Neural progenitor cell (in vitro differentiated cells): ENCODE results near the gene ABRACL. TPM values are rescaled to one million over a fixed set of nuclear protein-coding genes. Genes with fewer than 3 reads are reported as not detected.

Source experiments
- DNase-seq: peaks from one replicate; pipeline ENCODE4 v3.0.0-alpha.2; 2016; ENCODE audit warnings: low spot score
- H2AFZ ChIP-seq: fragments of 200-600 bp; sonication (generic); replicated peaks from 2 replicates; pipeline ENCODE4 v1.6.1; 2016; ENCODE audit warnings: antibody characterized with exemption
- H3F3A ChIP-seq: fragments of 200-600 bp; sonication (generic); 2 replicates; pipeline ENCODE4 v1.6.1; 2016; ENCODE audit warnings: antibody characterized with exemption, low read depth
- H3K27ac ChIP-seq: fragments of 200-600 bp; sonication (generic); 2 replicates; pipeline ENCODE4 v1.5.1; 2016; ENCODE audit warnings: mild to moderate bottlenecking
- H3K27me3 ChIP-seq: fragments of 200-600 bp; sonication (generic); 2 replicates; pipeline ENCODE4 v1.6.1; 2016; ENCODE audit warnings: mild to moderate bottlenecking, moderate library complexity
- H3K36me3 ChIP-seq: fragments of 200-600 bp; sonication (generic); 2 replicates; pipeline ENCODE4 v1.5.1; 2016
- H3K4me1 ChIP-seq: fragments of 200-600 bp; sonication (generic); 2 replicates; pipeline ENCODE4 v1.6.1; 2016; ENCODE audit warnings: mixed run types
- H3K4me2 ChIP-seq: fragments of 200-600 bp; sonication (generic); 2 replicates; pipeline ENCODE4 v1.6.1; 2016
- H3K4me3 ChIP-seq: fragments of 200-600 bp; sonication (generic); 2 replicates; pipeline ENCODE4 v1.5.1; 2016
- H3K79me2 ChIP-seq: fragments of 200-600 bp; sonication (generic); 2 replicates; pipeline ENCODE4 v1.6.1; 2016; ENCODE audit warnings: low read depth
- H3K9ac ChIP-seq: fragments of 200-600 bp; sonication (generic); 2 replicates; pipeline ENCODE4 v1.6.1; 2016
- H3K9me3 ChIP-seq: fragments of 200-600 bp; sonication (generic); 2 replicates; pipeline ENCODE4 v1.5.1; 2016; ENCODE audit warnings: low read depth
- H4K20me1 ChIP-seq: fragments of 200-600 bp; sonication (generic); 2 replicates; pipeline ENCODE4 v1.6.1; 2016; ENCODE audit warnings: low read depth
- H3K27ac Mint-ChIP-seq: 3 replicates; pipeline ENCODE4 v1.8.0; 2021; ENCODE audit warnings: mixed read lengths
- H3K27me3 Mint-ChIP-seq: 2 replicates; pipeline ENCODE4 v1.8.0; 2022; ENCODE audit warnings: low read depth, mild to moderate bottlenecking, inconsistent platforms, moderate library complexity, mixed read lengths; ENCODE audit not compliant: insufficient read depth
- H3K36me3 Mint-ChIP-seq: 3 replicates; pipeline ENCODE4 v1.8.0; 2021; ENCODE audit warnings: mixed read lengths
- H3K4me1 Mint-ChIP-seq: 3 replicates; pipeline ENCODE4 v1.8.0; 2021; ENCODE audit warnings: mixed read lengths
- H3K4me3 Mint-ChIP-seq: 3 replicates; pipeline ENCODE4 v1.8.0; 2021; ENCODE audit warnings: mild to moderate bottlenecking, moderate library complexity, mixed read lengths
- H3K9me3 Mint-ChIP-seq: 3 replicates; pipeline ENCODE4 v1.8.0; 2020; ENCODE audit warnings: mixed read lengths
- CTCF ChIP-seq: fragments of 200-600 bp; sonication (generic); IDR thresholded peaks from 2 replicates; pipeline ENCODE4 v1.5.1; 2017; ENCODE audit warnings: antibody characterized with exemption, mild to moderate bottlenecking
- EZH2 ChIP-seq: fragments of 200-600 bp; sonication (generic); IDR thresholded peaks from 2 replicates; pipeline ENCODE4 v1.6.1; 2017; ENCODE audit warnings: antibody characterized with exemption, mild to moderate bottlenecking, moderate library complexity
- EZH2phosphoT487 ChIP-seq: fragments of 200-600 bp; sonication (generic); IDR thresholded peaks from 2 replicates; pipeline ENCODE4 v1.6.1; 2017; ENCODE audit warnings: antibody characterized with exemption
- total RNA-seq: library from RNA; depleted of rRNA; stranded (reverse); fragments of >200 nt; gene quantifications from 2 replicates; pipeline ENCODE4 v1.2.3, GENCODE V29; 2015; ENCODE audit warnings: low replicate concordance

The ABRACL gene
- total RNA-seq, 1 donor from 2014 or later, result 242 TPM

DNA sequence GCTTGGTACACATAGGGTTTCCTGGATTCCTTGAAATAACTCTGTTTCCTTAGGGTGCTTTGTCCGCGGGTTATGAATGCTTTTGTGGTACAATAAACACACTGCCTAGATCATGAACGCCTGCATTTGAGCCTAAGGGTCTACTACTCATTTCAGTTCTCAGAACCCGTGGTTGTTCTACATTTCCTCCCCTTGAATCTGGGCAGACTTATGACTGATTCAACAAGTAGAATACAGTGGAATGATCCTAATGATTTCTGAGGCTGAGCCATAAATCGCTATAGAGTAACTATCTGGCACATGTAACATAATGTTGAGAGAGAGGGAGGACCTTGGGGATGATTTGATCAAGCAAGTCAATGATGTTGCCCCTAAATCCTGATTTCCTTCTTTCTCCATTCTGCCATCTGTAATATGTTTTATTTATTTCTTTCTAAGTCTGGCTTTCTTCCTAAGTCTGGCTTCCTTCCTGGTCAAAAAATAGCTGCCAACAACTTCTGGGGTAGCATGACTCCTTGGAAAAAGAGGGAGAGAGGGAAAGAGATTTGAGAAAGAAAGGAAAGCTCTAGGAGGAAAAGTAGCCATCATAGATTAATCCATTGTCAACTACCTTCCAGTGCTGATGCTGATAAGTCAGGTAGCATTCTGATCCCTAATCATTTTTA is 23.0 kb downstream of the ABRACL start:
- Mint-ChIP-seq H3K4me3 (no peak overlapping the region), H3K4me1 (no peaks in the 10 kb centered on the region), H3K36me3 (no peaks in the 10 kb centered on the region), H3K9me3 (no peaks in the 10 kb centered on the region), H3K27me3 (no peaks in the 10 kb centered on the region), H3K27ac (no peak overlapping the region)
- Histone ChIP-seq H4K20me1 (no peaks in the 10 kb centered on the region), H3K79me2 (no peaks in the 10 kb centered on the region), H2AFZ (no peak overlapping the region), H3K27me3 (no peaks in the 10 kb centered on the region), H3K36me3 (no peaks in the 10 kb centered on the region), H3F3A (no peaks in the 10 kb centered on the region), H3K9ac (no peak overlapping the region), H3K27ac (no peak overlapping the region), H3K9me3 (no peaks in the 10 kb centered on the region), H3K4me1 (no peaks in the 10 kb centered on the region), H3K4me2 (no peak overlapping the region), H3K4me3 (no peak overlapping the region)
- DNase-seq, result no peak
- TF ChIP-seq EZH2, result no peak
- no peak for TF ChIP-seq CTCF
- no peak for TF ChIP-seq EZH2phosphoT487

DNA sequence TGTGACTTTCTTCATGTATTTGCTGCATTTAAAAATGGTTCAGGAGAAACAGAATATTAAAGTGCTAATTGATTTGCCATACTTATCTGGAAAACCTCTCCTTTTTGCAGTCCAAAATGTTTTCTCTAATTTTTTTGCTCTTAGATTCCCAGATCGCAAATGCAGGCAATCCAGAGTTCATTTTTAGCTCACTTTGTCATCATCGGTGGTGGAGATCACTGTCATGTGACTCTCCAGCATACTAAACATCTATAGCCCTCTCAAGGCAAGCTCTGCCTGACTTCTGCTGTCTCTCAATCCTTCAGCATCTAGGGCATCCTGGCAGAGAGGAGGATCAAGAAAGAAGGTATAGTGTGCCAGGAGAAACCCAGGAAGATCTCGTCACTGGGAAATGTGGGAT is 24.8 kb downstream of the ABRACL start:
- Histone ChIP-seq H3K9me3 (no peaks in the 10 kb centered on the region), H3K27ac (no peak overlapping the region), H3K27me3 (no peaks in the 10 kb centered on the region), H3K4me2 (no peak overlapping the region), H2AFZ (no peak overlapping the region), H3K4me3 (no peak overlapping the region), H3F3A (no peaks in the 10 kb centered on the region), H3K4me1 (no peaks in the 10 kb centered on the region), H4K20me1 (no peaks in the 10 kb centered on the region), H3K79me2 (no peaks in the 10 kb centered on the region), H3K36me3 (no peaks in the 10 kb centered on the region), H3K9ac (no peak overlapping the region)
- H3K4me1 Mint-ChIP-seq, result no peaks in the 10 kb centered on the region
- no peaks in the 10 kb centered on the region for H3K9me3 Mint-ChIP-seq
- DNase-seq, result no peak
- H3K27me3 Mint-ChIP-seq, result peaks cover 6% of the 10 kb centered on the region
- TF ChIP-seq EZH2phosphoT487, result no peak
- TF ChIP-seq CTCF, result no peak
- no peak for TF ChIP-seq EZH2
- H3K27ac Mint-ChIP-seq, result no peak overlapping the region
- H3K4me3 Mint-ChIP-seq, result no peak overlapping the region
- H3K36me3 Mint-ChIP-seq, result no peaks in the 10 kb centered on the region

GRCh38 chr6:139054001-139054400 is 25.5 kb downstream of the ABRACL start:
- H3K9me3 Mint-ChIP-seq, result no peaks in the 10 kb centered on the region
- Histone ChIP-seq H3K27me3 (no peaks in the 10 kb centered on the region), H3K9ac (no peak overlapping the region), H3K36me3 (no peaks in the 10 kb centered on the region), H3K4me1 (no peaks in the 10 kb centered on the region), H3K4me2 (no peak overlapping the region), H3K9me3 (no peaks in the 10 kb centered on the region), H3K4me3 (no peak overlapping the region), H2AFZ (no peak overlapping the region), H3F3A (no peaks in the 10 kb centered on the region), H3K27ac (no peak overlapping the region), H4K20me1 (no peaks in the 10 kb centered on the region), H3K79me2 (no peaks in the 10 kb centered on the region)
- peaks cover 6% of the 10 kb centered on the region for H3K27me3 Mint-ChIP-seq
- H3K4me1 Mint-ChIP-seq, result no peaks in the 10 kb centered on the region
- H3K36me3 Mint-ChIP-seq, result no peaks in the 10 kb centered on the region
- DNase-seq, result no peak
- TF ChIP-seq EZH2phosphoT487 (no peak), EZH2 (no peak), CTCF (no peak)
- H3K27ac Mint-ChIP-seq, result no peak overlapping the region
- no peak overlapping the region for H3K4me3 Mint-ChIP-seq
